ENCODE measurements around the gene NEMP2.

GRCh38 chr2:190563109-190563508 is 28.6 kb upstream of the NEMP2 start:
- TF ChIP-seq, protein P1, sequence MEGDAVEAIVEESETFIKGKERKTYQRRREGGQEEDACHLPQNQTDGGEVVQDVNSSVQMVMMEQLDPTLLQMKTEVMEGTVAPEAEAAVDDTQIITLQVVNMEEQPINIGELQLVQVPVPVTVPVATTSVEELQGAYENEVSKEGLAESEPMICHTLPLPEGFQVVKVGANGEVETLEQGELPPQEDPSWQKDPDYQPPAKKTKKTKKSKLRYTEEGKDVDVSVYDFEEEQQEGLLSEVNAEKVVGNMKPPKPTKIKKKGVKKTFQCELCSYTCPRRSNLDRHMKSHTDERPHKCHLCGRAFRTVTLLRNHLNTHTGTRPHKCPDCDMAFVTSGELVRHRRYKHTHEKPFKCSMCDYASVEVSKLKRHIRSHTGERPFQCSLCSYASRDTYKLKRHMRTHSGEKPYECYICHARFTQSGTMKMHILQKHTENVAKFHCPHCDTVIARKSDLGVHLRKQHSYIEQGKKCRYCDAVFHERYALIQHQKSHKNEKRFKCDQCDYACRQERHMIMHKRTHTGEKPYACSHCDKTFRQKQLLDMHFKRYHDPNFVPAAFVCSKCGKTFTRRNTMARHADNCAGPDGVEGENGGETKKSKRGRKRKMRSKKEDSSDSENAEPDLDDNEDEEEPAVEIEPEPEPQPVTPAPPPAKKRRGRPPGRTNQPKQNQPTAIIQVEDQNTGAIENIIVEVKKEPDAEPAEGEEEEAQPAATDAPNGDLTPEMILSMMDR (conservative IDR thresholded peaks at IDR 0.05) = no peak
- no peak for TF ChIP-seq ZFX (IDR thresholded peaks at IDR 0.05)
